NCI-H2227 treated with DMSO at 0.1 percent for 48 hours (cell line): Measurements from ENCODE around the gene NUMA1.

Experiments
- DNase-seq: peaks from one replicate; lab custom pipeline; 2025; lab: John Stamatoyannopoulos, UW

NUMA1 gene

GRCh38 chr11:71962428-71963038 is 117.8 kb downstream of the NUMA1 start:
- DNase-seq = no peak

GRCh38 chr11:71955898-71956456 is 124.4 kb downstream of the NUMA1 start:
- DNase-seq = no peak
